Kidney (tissue), 14 donors: ENCODE results near the gene ANKRD12. TPM values are rescaled to one million over a fixed set of nuclear protein-coding genes. Genes with fewer than 3 reads are reported as not detected.

Experiments used
- DNase-seq, 5 donors: peaks; one replicate each; pipeline ENCODE4 v3.0.0-alpha.2; 2013 to 2020
- FAIRE-seq: peaks from 2 replicates; lab custom pipeline; 2012; peaks lifted over from hg19 to GRCh38; lab: Jason Lieb, UNC
- H3K27ac ChIP-seq, 2 donors: one replicate each; pipeline ENCODE4 v1.7.0; 2013; ENCODE audit warnings: low read depth in 2 of 2, low read length in 2 of 2, inconsistent platforms in 1 of 2
- H3K27me3 ChIP-seq: one replicate; pipeline ENCODE4 v1.7.1; 2013; ENCODE audit warnings: low read length, inconsistent platforms; ENCODE audit not compliant: control insufficient read depth, insufficient read depth
- H3K36me3 ChIP-seq, 3 donors: one replicate each; pipeline versions ENCODE4 v1.7.0 to v1.7.1; 2013; ENCODE audit warnings: low read length in 3 of 3, control low read depth in 1 of 3, inconsistent platforms in 1 of 3; ENCODE audit not compliant: insufficient read depth in 3 of 3, control insufficient read depth in 2 of 3
- H3K4me1 ChIP-seq, 3 donors: one replicate each; pipeline versions ENCODE4 v1.7.0 to v1.7.1; 2013; ENCODE audit warnings: low read length in 3 of 3, inconsistent platforms in 1 of 3, low read depth in 1 of 3; ENCODE audit not compliant: control insufficient read depth in 2 of 3, insufficient read depth in 2 of 3
- H3K4me3 ChIP-seq, 3 donors: one replicate each; pipeline versions ENCODE4 v1.7.0 to v1.8.1; 2013; ENCODE audit warnings: low read length in 3 of 3, control low read depth in 1 of 3, inconsistent platforms in 1 of 3
- H3K9ac ChIP-seq, 3 donors: one replicate each; pipeline versions ENCODE4 v1.7.0 to v1.7.1; 2013; ENCODE audit warnings: low read length in 3 of 3, control low read depth in 1 of 3, inconsistent platforms in 1 of 3
- H3K9me3 ChIP-seq, 3 donors: one replicate each; pipeline versions ENCODE4 v1.7.0 to v1.7.1; 2013; ENCODE audit warnings: low read length in 3 of 3, control low read depth in 1 of 3, inconsistent platforms in 1 of 3; ENCODE audit not compliant: control insufficient read depth in 2 of 3, insufficient read depth in 1 of 3
- intact Hi-C: fragments of 100-400 bp; cut with DNase I; formaldehyde crosslinking; loops from one replicate; pipeline ENCODE4 v1.11.1; 2022
- polyA plus RNA-seq: library from polyadenylated mRNA; stranded (reverse); fragments of 350-450 nt; fragmentation: Illumina TruSeq; extraction: RNeasy Lipid Tissue Mini Kit (QIAGEN cat#74804); gene quantifications from one replicate; pipeline ENCODE4 v1.2.3, GENCODE V29; 2014; ENCODE audit warnings: low read depth, low replicate concordance; ENCODE audit not compliant: insufficient read depth
- total RNA-seq: library from RNA; stranded (reverse); fragmentation: NEBNext Ultra II Directional; extraction: Animal tissue kit (Norgen Biotek cat#: 25700); gene quantifications from one replicate; pipeline ENCODE4 v1.2.1, GENCODE V29; 2021
- TF ChIP-seq, protein P1 (sequence below): IDR thresholded peaks from 3 replicates; pipeline ENCODE4 v1.5.1; 2012; ENCODE audit warnings: mild to moderate bottlenecking, moderate library complexity, borderline replicate concordance; ENCODE audit not compliant: insufficient read depth; ENCODE audit errors: extremely low read depth
- donor health status: control.
- donor health status: control.
- donor health status: control.
- donor health status: control.
- donor health status: control.
- donor health status: DM: yes; HTN: yes; CAD: no.
- donor health status: Normal renal cell carcinoma (clear cell type).

Gene ANKRD12
- total and polyA plus RNA-seq, 2 donors from 2014 or later, result 3.9 to 81.8 TPM

DNA sequence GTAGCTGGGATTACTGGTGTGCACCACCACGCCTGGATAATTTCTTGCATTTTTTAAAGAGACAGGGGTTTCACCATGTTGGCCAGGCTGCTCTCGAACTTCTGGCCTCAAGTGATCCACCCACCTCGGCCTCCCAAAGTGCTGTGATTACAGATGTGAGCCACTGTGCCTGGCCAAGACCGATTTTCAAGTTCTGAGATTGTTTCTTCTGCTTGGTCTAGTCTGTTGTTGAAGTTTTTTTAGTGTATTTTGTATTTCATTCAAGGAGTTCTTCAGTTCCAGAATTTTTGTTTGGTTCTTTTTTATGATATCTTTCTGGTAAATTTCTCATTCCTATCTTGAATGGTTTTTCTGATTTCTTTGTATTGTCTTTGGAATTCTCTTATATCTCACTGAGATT lies 96.4 kb downstream of the ANKRD12 start:
- Histone ChIP-seq H3K4me3 (no peak overlapping the region), H3K9ac (no peak overlapping the region), H3K9me3 (peaks cover 0 to 7% (median 0%) of the 10 kb centered on the region in 3 donors), H3K27ac (no peak overlapping the region), H3K36me3 (peaks cover under 1 to 7% (median 2%) of the 10 kb centered on the region in 3 donors), H3K4me1 (no peaks in the 10 kb centered on the region), H3K27me3 (no peaks in the 10 kb centered on the region)
- DNase-seq (no peak), FAIRE-seq (no peak)
- intact Hi-C loops, result no loop called here
- TF ChIP-seq, protein P1, sequence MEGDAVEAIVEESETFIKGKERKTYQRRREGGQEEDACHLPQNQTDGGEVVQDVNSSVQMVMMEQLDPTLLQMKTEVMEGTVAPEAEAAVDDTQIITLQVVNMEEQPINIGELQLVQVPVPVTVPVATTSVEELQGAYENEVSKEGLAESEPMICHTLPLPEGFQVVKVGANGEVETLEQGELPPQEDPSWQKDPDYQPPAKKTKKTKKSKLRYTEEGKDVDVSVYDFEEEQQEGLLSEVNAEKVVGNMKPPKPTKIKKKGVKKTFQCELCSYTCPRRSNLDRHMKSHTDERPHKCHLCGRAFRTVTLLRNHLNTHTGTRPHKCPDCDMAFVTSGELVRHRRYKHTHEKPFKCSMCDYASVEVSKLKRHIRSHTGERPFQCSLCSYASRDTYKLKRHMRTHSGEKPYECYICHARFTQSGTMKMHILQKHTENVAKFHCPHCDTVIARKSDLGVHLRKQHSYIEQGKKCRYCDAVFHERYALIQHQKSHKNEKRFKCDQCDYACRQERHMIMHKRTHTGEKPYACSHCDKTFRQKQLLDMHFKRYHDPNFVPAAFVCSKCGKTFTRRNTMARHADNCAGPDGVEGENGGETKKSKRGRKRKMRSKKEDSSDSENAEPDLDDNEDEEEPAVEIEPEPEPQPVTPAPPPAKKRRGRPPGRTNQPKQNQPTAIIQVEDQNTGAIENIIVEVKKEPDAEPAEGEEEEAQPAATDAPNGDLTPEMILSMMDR, result no peak

- H3K9me3 ChIP-seq, result peaks cover 0 to 7% (median 0%) of the 10 kb centered on the region in 3 donors
- DNase-seq (peak in 1 of 5 donors; percentile 37), FAIRE-seq (no peak)
- peaks cover 0 to 7% (median 2%) of the 10 kb centered on the region in 3 donors for H3K36me3 ChIP-seq
- TF ChIP-seq, protein P1, result no peak
- H3K4me1 ChIP-seq, result no peaks in the 10 kb centered on the region
- H3K4me3 ChIP-seq, result no peak overlapping the region
- no peak overlapping the region for H3K27ac ChIP-seq
- no peaks in the 10 kb centered on the region for H3K27me3 ChIP-seq
- intact Hi-C loops, result no loop called here
- H3K9ac ChIP-seq, result no peak overlapping the region
Observed at GRCh38 chr18:9233771-9234440, 97.3 kb downstream of the ANKRD12 start.

GRCh38 chr18:9234528-9234927 lies 97.9 kb downstream of the ANKRD12 start:
- no peak overlapping the region for H3K9ac ChIP-seq
- TF ChIP-seq, protein P1, result no peak
- intact Hi-C loops, result no loop called here
- H3K27ac ChIP-seq, result no peak overlapping the region
- H3K9me3 ChIP-seq, result peaks cover 0 to 7% (median 0%) of the 10 kb centered on the region in 3 donors
- peak in 1 of 5 donors; percentile 30 for DNase-seq
- H3K4me1 ChIP-seq, result no peaks in the 10 kb centered on the region
- no peaks in the 10 kb centered on the region for H3K27me3 ChIP-seq
- peaks cover 0 to 7% (median 2%) of the 10 kb centered on the region in 3 donors for H3K36me3 ChIP-seq
- no peak for FAIRE-seq
- H3K4me3 ChIP-seq, result no peak overlapping the region

DNA sequence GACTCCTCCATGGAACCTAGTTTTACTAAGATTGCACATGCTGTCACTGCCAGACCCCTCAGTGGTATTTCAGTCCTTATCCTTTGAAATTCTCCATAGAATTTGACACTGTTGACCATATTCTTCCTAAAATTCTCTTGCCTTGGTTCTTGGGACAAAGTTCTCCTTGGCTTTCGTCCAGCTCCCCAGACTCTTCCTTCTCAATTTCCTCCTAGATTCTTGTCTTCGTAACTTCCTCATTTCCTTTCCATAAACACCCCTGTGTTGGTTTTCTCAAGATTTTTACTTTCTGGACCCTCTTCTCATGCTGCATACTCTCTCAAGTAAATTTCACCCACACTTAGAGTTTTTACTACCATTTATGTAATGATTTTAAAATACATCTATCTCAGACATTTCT lies 101.4 kb downstream of the ANKRD12 start:
- Histone ChIP-seq H3K9me3 (peaks cover 0 to under 1% (median 0%) of the 10 kb centered on the region in 3 donors), H3K4me3 (no peak overlapping the region), H3K36me3 (peaks cover 0 to 7% (median 0%) of the 10 kb centered on the region in 3 donors), H3K27me3 (no peaks in the 10 kb centered on the region), H3K9ac (no peak overlapping the region), H3K4me1 (no peaks in the 10 kb centered on the region), H3K27ac (no peak overlapping the region)
- no peak for DNase-seq
- TF ChIP-seq, protein P1, result no peak
- FAIRE-seq, result no peak
- intact Hi-C loops, result no loop called here
